K562 (cell line): Measurements from ENCODE around the gene GFRA1. TPM values are rescaled to one million over a fixed set of nuclear protein-coding genes. Genes with fewer than 3 reads are reported as not detected.

Experiments
- ATAC-seq: fragments of 200-7000 bp; cut with Tn5 transposase; 3 replicates; pipeline ENCODE4 v1.9.1; 2020; ENCODE audit warnings: moderate library complexity
- BruUV-seq: library from RNA; stranded (reverse); fragments of 400-500 nt; replicated peaks from 2 replicates; lab custom pipeline; 2021; lab: Mats Ljungman, UMichigan
- CTCF ChIA-PET: fragments of 300-600 bp; formaldehyde crosslinking; extraction: SDS; loops from one replicate; lab custom pipeline; 2021; ENCODE audit warnings: low intra/inter-chr PET ratio; lab: Yijun Ruan, JAX
- POLR2A ChIA-PET: fragments of 300-600, 350-650 bp; sonication (Branson Sonifier 250); formaldehyde crosslinking; extraction: SDS; loops from one replicate; lab custom pipeline; 2021; ENCODE audit warnings: antibody characterized with exemption, inconsistent platforms; lab: Yijun Ruan, JAX
- DNase-seq, 4 experiments: peaks; one replicate each; pipeline versions ENCODE4 v3.0.0 to v3.0.0-alpha.2; 2011 to 2018; ENCODE audit warnings: low spot score in 3 of 4, mixed read lengths in 3 of 4; ENCODE audit errors: extremely low read depth in 1 of 4
- FAIRE-seq: peaks from 2 replicates; lab custom pipeline; 2011; peaks lifted over from hg19 to GRCh38; lab: Jason Lieb, UNC
- H2AFZ ChIP-seq: 2 replicates; pipeline ENCODE4 v1.6.0; 2011; ENCODE audit warnings: low read depth, low read length, control low read depth, inconsistent platforms
- H3K27ac ChIP-seq: fragments of 200-600 bp; 3 replicates; pipeline ENCODE4 v1.8.0; 2011; ENCODE audit warnings: low read depth, mild to moderate bottlenecking, control low read depth, inconsistent platforms, low read length, moderate library complexity, mixed read lengths; ENCODE audit errors: extremely low read depth
- H3K27me3 ChIP-seq, 2 experiments: fragments of 300-600 bp in 1 of 2; 2 replicates in 1 of 2; 3 replicates in 1 of 2; pipeline versions ENCODE4 v1.6.0 to v1.8.0; 2011; ENCODE audit warnings: inconsistent platforms in 2 of 2, low read length in 2 of 2, mild to moderate bottlenecking in 1 of 2, mixed read lengths in 1 of 2, moderate library complexity in 1 of 2; ENCODE audit not compliant: control insufficient read depth in 2 of 2, insufficient read depth in 2 of 2
- H3K36me3 ChIP-seq: fragments of 300-600 bp; 3 replicates; pipeline ENCODE4 v1.8.0; 2011; ENCODE audit warnings: mild to moderate bottlenecking, low read length, inconsistent platforms; ENCODE audit not compliant: control insufficient read depth, insufficient read depth
- H3K4me1 ChIP-seq, 2 experiments: fragments of 200-600 bp in 1 of 2; replicated peaks in 1 of 2; 2 replicates in 1 of 2; 3 replicates in 1 of 2; pipeline versions ENCODE4 v1.5.1 to v1.8.0; 2011; ENCODE audit warnings: inconsistent platforms in 2 of 2, low read length in 2 of 2, mild to moderate bottlenecking in 1 of 2, mixed read lengths in 1 of 2, moderate library complexity in 1 of 2; ENCODE audit not compliant: control insufficient read depth in 2 of 2, insufficient read depth in 2 of 2
- H3K4me2 ChIP-seq: 2 replicates; pipeline ENCODE4 v1.6.1; 2011; ENCODE audit warnings: low read length, control low read depth, inconsistent platforms, mixed read lengths; ENCODE audit not compliant: insufficient read depth
- H3K4me3 ChIP-seq: fragments of 200-600 bp; sonication (generic), shearing (Covaris generic); 2 replicates; pipeline ENCODE4 v1.5.1; 2016; ENCODE audit warnings: control low read depth, inconsistent platforms
- H3K79me2 ChIP-seq: fragments of 200-600 bp; 3 replicates; pipeline ENCODE4 v1.8.0; 2011; ENCODE audit warnings: low read length, inconsistent platforms; ENCODE audit not compliant: control insufficient read depth, insufficient read depth
- H3K9ac ChIP-seq, 2 experiments: 2 replicates each; pipeline versions ENCODE4 v1.6.0 to v1.6.1; 2011; ENCODE audit warnings: low read depth in 2 of 2, low read length in 2 of 2, control low read depth in 1 of 2, inconsistent platforms in 1 of 2, mild to moderate bottlenecking in 1 of 2, mixed read lengths in 1 of 2; ENCODE audit not compliant: insufficient read depth in 1 of 2
- H3K9me1 ChIP-seq: one replicate; pipeline ENCODE4 v1.6.0; 2011; ENCODE audit warnings: inconsistent platforms, mild to moderate bottlenecking, low read length, moderate library complexity; ENCODE audit not compliant: control insufficient read depth, insufficient read depth
- H3K9me3 ChIP-seq: replicated peaks from 2 replicates; pipeline ENCODE4 v1.5.1; 2011; ENCODE audit warnings: low read depth, low read length, inconsistent platforms; ENCODE audit not compliant: control insufficient read depth, insufficient read depth
- H4K20me1 ChIP-seq: replicated peaks from 2 replicates; pipeline ENCODE4 v1.6.1; 2011; ENCODE audit warnings: low read length, inconsistent platforms, mixed read lengths; ENCODE audit not compliant: control insufficient read depth, insufficient read depth
- CTBP1 ChIP-seq: fragments of 450-650 bp; IDR thresholded peaks from 2 replicates; pipeline ENCODE4 v1.6.1; 2016; ENCODE audit warnings: borderline replicate concordance
- FIP1L1 ChIP-seq: fragments of 200-400 bp; formaldehyde crosslinking; IDR thresholded peaks from 2 replicates; pipeline ENCODE4 v1.6.1; 2018; ENCODE audit warnings: mild to moderate bottlenecking, low read depth, low read length; ENCODE audit not compliant: poor library complexity, severe bottlenecking
- MCM3 ChIP-seq: fragments of 450-650 bp; IDR thresholded peaks from 2 replicates; pipeline ENCODE4 v1.6.1; 2016
- MTA3 ChIP-seq: fragments of 450-650 bp; formaldehyde crosslinking; IDR thresholded peaks from 2 replicates; pipeline ENCODE4 v1.6.1; 2017; ENCODE audit warnings: mild to moderate bottlenecking, borderline replicate concordance
- PRMT5 ChIP-seq: sonication (generic); formaldehyde crosslinking; IDR thresholded peaks from 2 replicates; pipeline ENCODE4 v1.5.0; 2020; ENCODE audit warnings: missing genetic modification reagents
- PTBP1 ChIP-seq: fragments of 200-400 bp; formaldehyde crosslinking; IDR thresholded peaks from 2 replicates; pipeline ENCODE4 v1.6.1; 2017; ENCODE audit warnings: low read depth, low read length
- ZNF197 ChIP-seq: fragments of 200-800 bp; sonication (Bioruptor generic); IDR thresholded peaks from 2 replicates; pipeline ENCODE4 v1.6.1; 2016; ENCODE audit warnings: low read depth, missing genetic modification characterization, missing compliant biosample characterization
- ZNF224 ChIP-seq: sonication (generic); formaldehyde crosslinking; IDR thresholded peaks from 2 replicates; pipeline ENCODE4 v1.8.0; 2022; ENCODE audit warnings: mild to moderate bottlenecking, missing genetic modification reagents
- ZNF830 ChIP-seq: fragments of 250-450 bp; sonication (Bioruptor Pico); IDR thresholded peaks from 2 replicates; pipeline ENCODE4 v1.5.0; 2021; ENCODE audit warnings: mild to moderate bottlenecking
- WGBS: fragments of 100-300 bp; shearing (Covaris generic); methylation state at CpG from one replicate; pipeline ENCODE4 v1.1.6; 2016; ENCODE audit warnings: low coverage, mixed read lengths; ENCODE audit not compliant: insufficient coverage; ENCODE audit errors: missing lambda C conversion rate; 5-methylcytosine and 5-hydroxymethylcytosine counted together
- in situ Hi-C: fragments of 300-500 bp; cut with MboI; formaldehyde crosslinking; loops from 4 replicates; pipeline ENCODE4 v1.15.0; 2018; ENCODE audit warnings: inconsistent platforms, mixed read lengths
- intact Hi-C: fragments of 100-400 bp; cut with micrococcal nuclease; formaldehyde crosslinking; loops from 2 replicates; pipeline ENCODE4 v1.14.2; 2022
- polyA plus RNA-seq, 8 experiments: library from polyadenylated mRNA; depleted of rRNA in 4 of 8; stranded (reverse) in 5 of 8; unstranded in 3 of 8; fragments of >200 nt; fragmentation: Nextera tagmentation in 2 of 8; fragmentation: Illumina TruSeq in 1 of 8; extraction: Ambion mirVana in 2 of 8; extraction: Trizol in 1 of 8; gene quantifications; 2 replicates each; pipeline versions ENCODE4 v1.2.1 to v1.2.3, GENCODE V29; 2011 to 2014; ENCODE audit warnings: inconsistent platforms in 1 of 8, missing spikeins in 1 of 8
- total RNA-seq, 7 experiments: library from RNA; depleted of rRNA in 6 of 7; stranded (reverse); fragments of >200 nt in 6 of 7; fragmentation: Illumina TruSeq in 2 of 7; extraction: Trizol in 2 of 7; gene quantifications; 2 replicates each; pipeline versions ENCODE4 v1.2.1 to v1.2.3, GENCODE V29; 2011 to 2021; ENCODE audit warnings: low replicate concordance in 1 of 7
- TF ChIP-seq, protein P1 (sequence below): fragments of 150-350 bp; conservative IDR thresholded peaks from 2 replicates; pipeline ENCODE4 v1.6.1; 2014; ENCODE audit warnings: low read length
- TF ChIP-seq, protein P2 (sequence below): fragments of 250-450 bp; sonication (Bioruptor Pico); IDR thresholded peaks from 2 replicates; pipeline ENCODE4 v1.5.0; 2021

GFRA1 gene
- total and polyA plus RNA-seq, 9 of the 15 experiments (the other 6 are each of a cell fraction or from before 2014, with no cell fraction given), result 0.04 TPM; not detected in 8

DNA sequence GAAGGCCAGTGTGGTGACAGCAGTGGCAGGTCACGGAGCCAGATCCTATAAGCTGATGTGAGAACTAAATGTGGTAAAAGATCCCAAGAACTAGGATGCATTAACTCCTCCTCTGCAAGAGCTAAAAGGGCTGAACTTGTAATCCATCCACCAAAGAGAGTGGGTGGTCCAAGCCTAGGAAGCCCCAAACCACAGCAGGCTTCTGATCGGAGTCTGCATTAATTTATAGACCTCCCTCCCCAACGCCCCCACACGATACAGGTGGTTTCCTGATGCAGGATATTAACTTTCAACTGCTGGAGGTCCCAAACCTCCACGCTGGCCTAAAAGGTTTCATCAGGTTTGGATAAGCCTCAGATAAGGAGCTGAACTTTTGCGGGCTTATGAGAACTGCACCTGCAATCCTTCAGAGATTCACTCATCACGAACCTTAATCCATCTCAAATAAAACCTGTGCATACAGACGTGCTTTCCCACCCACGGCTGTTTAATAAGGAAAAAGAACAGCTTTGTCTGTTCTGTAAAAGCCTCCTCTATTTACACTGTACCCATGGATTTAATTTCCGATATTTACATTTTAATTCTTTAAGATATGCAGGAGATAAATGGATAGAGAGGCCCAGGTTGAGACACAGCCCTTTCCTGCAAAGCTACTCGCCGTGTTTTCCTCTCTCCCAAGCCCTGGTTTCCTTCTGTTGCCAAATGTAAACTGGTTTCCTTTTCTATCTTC is 74.9 kb downstream of the GFRA1 start:
- no peak overlapping the region for H3K9ac ChIP-seq
- no peak for ATAC-seq

DNA sequence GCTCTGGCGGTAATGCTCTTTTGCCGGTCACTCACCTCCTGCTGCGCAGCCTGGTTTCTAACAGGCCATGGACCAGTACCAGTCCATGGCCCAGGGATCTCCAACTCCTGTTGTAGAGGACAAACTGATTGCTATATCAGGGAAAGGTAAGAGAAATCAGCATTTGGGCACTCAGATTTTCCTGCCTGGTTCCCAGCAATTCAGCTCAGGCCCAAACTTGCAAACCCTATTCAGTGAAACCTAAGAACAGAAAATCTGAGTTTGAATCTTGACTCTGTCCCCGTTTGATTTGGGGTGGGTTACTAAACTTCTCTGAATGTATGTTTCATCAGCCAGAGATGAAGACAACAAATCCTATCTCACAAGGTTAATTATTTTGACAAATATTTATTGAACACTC is 77.4 kb downstream of the GFRA1 start:
- no peak for ATAC-seq
- no peak for TF ChIP-seq PRMT5
- no peak for TF ChIP-seq MCM3
- no peak for TF ChIP-seq PTBP1
- TF ChIP-seq MTA3, result no peak
- TF ChIP-seq, protein P1, sequence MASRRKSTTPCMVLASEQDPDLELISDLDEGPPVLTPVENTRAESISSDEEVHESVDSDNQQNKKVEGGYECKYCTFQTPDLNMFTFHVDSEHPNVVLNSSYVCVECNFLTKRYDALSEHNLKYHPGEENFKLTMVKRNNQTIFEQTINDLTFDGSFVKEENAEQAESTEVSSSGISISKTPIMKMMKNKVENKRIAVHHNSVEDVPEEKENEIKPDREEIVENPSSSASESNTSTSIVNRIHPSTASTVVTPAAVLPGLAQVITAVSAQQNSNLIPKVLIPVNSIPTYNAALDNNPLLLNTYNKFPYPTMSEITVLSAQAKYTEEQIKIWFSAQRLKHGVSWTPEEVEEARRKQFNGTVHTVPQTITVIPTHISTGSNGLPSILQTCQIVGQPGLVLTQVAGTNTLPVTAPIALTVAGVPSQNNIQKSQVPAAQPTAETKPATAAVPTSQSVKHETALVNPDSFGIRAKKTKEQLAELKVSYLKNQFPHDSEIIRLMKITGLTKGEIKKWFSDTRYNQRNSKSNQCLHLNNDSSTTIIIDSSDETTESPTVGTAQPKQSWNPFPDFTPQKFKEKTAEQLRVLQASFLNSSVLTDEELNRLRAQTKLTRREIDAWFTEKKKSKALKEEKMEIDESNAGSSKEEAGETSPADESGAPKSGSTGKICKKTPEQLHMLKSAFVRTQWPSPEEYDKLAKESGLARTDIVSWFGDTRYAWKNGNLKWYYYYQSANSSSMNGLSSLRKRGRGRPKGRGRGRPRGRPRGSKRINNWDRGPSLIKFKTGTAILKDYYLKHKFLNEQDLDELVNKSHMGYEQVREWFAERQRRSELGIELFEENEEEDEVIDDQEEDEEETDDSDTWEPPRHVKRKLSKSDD, result no peak
- TF ChIP-seq FIP1L1, result no peak
- no peak for TF ChIP-seq ZNF224 (CRISPR knock-in tag)
- TF ChIP-seq, protein P2, sequence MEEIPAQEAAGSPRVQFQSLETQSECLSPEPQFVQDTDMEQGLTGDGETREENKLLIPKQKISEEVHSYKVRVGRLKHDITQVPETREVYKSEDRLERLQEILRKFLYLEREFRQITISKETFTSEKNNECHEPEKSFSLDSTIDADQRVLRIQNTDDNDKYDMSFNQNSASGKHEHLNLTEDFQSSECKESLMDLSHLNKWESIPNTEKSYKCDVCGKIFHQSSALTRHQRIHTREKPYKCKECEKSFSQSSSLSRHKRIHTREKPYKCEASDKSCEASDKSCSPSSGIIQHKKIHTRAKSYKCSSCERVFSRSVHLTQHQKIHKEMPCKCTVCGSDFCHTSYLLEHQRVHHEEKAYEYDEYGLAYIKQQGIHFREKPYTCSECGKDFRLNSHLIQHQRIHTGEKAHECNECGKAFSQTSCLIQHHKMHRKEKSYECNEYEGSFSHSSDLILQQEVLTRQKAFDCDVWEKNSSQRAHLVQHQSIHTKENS (CRISPR knock-in tag), result no peak
- TF ChIP-seq ZNF830 (CRISPR knock-in tag), result no peak

More for the DNA sequence above, 74.9 kb downstream of the GFRA1 start:
- no peaks in the 10 kb centered on the region for H3K9me3 ChIP-seq
- under 1% methylated on average over 11 of the region's 12 CpGs for WGBS
- no peak for DNase-seq
- no TSS peak for BruUV-seq
- H3K27me3 ChIP-seq, result no peaks in the 10 kb centered on the region
- ChIA-PET POLR2A (no interaction called here), CTCF (no interaction called here)
- intact Hi-C loops (no loop called here), in situ Hi-C loops (no loop called here)
- H3K4me3 ChIP-seq, result no peak overlapping the region
- H3K9me1 ChIP-seq, result no peaks in the 10 kb centered on the region
- no peaks in the 10 kb centered on the region for H3K79me2 ChIP-seq
- H3K4me1 ChIP-seq, result no peaks in the 10 kb centered on the region
- no peak overlapping the region for H3K27ac ChIP-seq
- no peaks in the 10 kb centered on the region for H4K20me1 ChIP-seq
- H3K36me3 ChIP-seq, result no peaks in the 10 kb centered on the region
- H2AFZ ChIP-seq, result no peak overlapping the region
- FAIRE-seq, result no peak
- no peak for TF ChIP-seq CTBP1
- TF ChIP-seq ZNF197 (CRISPR knock-in tag), result no peak
- H3K4me2 ChIP-seq, result no peak overlapping the region

More for the DNA sequence above, 77.4 kb downstream of the GFRA1 start:
- Histone ChIP-seq H3K79me2 (no peaks in the 10 kb centered on the region), H3K4me3 (no peak overlapping the region), H4K20me1 (no peaks in the 10 kb centered on the region), H3K27ac (no peak overlapping the region), H3K4me2 (no peak overlapping the region), H3K4me1 (no peaks in the 10 kb centered on the region), H3K36me3 (no peaks in the 10 kb centered on the region), H3K9me1 (no peaks in the 10 kb centered on the region), H3K27me3 (no peaks in the 10 kb centered on the region), H3K9me3 (no peaks in the 10 kb centered on the region), H2AFZ (no peak overlapping the region), H3K9ac (no peak overlapping the region)
- in situ Hi-C loops (no loop called here), intact Hi-C loops (no loop called here)
- no TSS peak for BruUV-seq
- ChIA-PET CTCF (no interaction called here), POLR2A (no interaction called here)
- DNase-seq (no peak), FAIRE-seq (no peak)
- 7% methylated on average over 3 of the region's 4 CpGs for WGBS
